Ovary (tissue), 3 donors: ENCODE measurements around the gene S100A16.

Source experiments
- POLR2A ChIP-seq: fragments of 450-650 bp; IDR thresholded peaks from one replicate; pipeline ENCODE4 v1.6.1; 2017; ENCODE audit warnings: antibody characterized with exemption, mild to moderate bottlenecking, moderate library complexity
- TF ChIP-seq, protein P1 (sequence below), 3 donors: fragments of 450-650 bp in 2 of 3; fragments of 200-600 bp in 1 of 3; IDR thresholded peaks; one replicate each; pipeline versions ENCODE4 v1.5.1 to v1.8.0; 2016 to 2022; ENCODE audit warnings: antibody characterized with exemption in 3 of 3, mild to moderate bottlenecking in 1 of 3
- donor health status: DM: no; HTN: no; CAD: no.

DNA sequence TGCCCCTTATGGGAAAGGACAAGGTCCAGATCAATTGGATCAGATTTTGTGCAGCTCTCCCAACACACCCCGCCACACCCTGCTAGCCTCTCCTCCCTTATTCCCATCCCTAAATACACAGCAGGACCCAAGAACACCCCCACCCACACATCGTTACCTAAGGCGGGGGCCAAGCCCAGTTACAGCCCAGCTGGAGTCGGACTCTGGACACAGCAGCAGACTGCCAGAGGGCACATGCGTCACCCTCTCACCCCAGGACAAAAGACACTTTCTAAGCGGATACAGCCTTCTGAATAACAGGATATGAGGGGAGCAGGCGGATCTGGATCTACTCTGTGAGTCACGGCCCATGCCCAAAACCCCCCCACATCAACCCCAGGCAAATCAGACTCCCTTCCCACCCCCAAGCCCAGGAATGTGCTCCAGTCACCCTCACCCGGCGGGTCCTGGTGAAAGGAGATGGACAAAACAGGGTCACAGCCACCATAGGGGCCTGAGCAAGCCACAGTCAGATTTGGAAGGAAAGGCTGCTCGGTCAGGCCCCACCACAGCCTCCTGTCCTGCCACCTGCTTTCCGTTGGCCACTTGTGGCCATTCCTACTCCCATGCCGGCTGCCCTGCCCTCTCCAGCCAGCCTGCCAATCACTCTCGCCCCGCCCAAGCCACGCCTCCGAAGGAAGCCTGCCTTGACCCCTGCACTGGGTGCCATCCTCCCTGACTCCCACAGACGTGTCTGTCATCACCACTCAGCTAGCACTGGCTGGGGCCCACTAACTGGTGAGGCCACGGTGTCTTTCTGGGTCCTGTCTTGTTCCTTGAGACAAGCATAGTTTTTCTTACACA is 4.0 kb downstream of the S100A16 start:
- TF ChIP-seq, protein P1, sequence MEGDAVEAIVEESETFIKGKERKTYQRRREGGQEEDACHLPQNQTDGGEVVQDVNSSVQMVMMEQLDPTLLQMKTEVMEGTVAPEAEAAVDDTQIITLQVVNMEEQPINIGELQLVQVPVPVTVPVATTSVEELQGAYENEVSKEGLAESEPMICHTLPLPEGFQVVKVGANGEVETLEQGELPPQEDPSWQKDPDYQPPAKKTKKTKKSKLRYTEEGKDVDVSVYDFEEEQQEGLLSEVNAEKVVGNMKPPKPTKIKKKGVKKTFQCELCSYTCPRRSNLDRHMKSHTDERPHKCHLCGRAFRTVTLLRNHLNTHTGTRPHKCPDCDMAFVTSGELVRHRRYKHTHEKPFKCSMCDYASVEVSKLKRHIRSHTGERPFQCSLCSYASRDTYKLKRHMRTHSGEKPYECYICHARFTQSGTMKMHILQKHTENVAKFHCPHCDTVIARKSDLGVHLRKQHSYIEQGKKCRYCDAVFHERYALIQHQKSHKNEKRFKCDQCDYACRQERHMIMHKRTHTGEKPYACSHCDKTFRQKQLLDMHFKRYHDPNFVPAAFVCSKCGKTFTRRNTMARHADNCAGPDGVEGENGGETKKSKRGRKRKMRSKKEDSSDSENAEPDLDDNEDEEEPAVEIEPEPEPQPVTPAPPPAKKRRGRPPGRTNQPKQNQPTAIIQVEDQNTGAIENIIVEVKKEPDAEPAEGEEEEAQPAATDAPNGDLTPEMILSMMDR (IDR thresholded peaks at IDR 0.05): no peak
- TF ChIP-seq POLR2A: no peak
